Measurements from ENCODE around the gene DDX1.

DNA sequence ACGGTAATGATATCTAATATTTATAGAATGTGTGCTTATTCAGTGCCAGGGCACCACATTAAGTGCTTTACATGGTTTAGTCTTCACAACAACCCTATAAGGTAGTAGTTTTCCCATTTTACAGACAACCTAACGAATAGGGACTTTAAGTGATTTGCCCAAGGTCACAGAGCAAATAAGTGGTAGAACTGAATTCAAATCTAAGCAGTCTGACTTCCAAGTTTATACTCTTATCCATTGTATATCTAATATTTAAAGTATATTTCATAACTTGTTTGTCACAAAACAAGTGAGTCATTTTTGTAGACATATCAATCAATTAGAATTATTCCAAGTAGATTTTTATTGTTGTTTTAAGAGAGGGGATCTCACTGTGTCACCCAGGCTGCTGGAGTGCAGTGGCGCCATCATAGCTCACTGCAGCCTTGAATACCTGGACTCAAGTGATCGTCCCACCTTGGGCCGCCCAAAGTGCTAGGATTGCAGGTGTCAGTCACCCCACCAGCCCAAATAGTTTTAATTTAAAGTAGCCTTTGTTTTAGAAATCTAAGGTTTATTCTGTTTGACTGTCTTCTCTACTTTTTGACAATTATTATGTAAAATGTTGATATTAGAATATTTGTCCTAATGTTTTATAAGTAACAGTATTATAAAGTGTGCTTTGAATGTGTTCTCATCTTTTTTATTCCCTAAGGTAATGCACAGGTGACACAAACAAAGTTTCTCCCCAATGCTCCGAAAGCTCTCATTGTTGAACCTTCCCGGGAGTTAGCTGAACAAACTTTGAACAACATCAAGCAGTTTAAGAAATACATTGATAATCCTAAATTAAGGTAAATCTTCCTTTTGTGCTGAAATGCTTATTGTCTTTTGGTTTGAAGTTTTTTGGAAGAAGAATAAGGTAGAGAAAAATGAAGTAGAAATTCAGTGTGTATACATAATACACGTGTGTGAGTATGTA is 15.1 kb downstream of the DDX1 start:
- TF ChIP-seq, protein P1, sequence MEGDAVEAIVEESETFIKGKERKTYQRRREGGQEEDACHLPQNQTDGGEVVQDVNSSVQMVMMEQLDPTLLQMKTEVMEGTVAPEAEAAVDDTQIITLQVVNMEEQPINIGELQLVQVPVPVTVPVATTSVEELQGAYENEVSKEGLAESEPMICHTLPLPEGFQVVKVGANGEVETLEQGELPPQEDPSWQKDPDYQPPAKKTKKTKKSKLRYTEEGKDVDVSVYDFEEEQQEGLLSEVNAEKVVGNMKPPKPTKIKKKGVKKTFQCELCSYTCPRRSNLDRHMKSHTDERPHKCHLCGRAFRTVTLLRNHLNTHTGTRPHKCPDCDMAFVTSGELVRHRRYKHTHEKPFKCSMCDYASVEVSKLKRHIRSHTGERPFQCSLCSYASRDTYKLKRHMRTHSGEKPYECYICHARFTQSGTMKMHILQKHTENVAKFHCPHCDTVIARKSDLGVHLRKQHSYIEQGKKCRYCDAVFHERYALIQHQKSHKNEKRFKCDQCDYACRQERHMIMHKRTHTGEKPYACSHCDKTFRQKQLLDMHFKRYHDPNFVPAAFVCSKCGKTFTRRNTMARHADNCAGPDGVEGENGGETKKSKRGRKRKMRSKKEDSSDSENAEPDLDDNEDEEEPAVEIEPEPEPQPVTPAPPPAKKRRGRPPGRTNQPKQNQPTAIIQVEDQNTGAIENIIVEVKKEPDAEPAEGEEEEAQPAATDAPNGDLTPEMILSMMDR (IDR thresholded peaks at IDR 0.05), result no peak
- no peak for TF ChIP-seq POLR2A (IDR thresholded peaks at IDR 0.05)

All from heart left ventricle (tissue), 13 donors.